HG03103 (cell line): Measurements from ENCODE around the gene JAKMIP2.

Experiments used
- ATAC-seq: cut with Tn5 transposase; IDR thresholded peaks from one replicate; pipeline ENCODE4 v1.9.1; 2021; ENCODE audit warnings: low read depth; ENCODE audit not compliant: unreplicated experiment

The JAKMIP2 gene

GRCh38 chr5:147711019-147711418 lies 71.5 kb downstream of the JAKMIP2 start:
- ATAC-seq: no peak

- no peak for ATAC-seq
Observed at GRCh38 chr5:147708708-147709107, 73.8 kb downstream of the JAKMIP2 start.

GRCh38 chr5:147704544-147704943 lies 78.0 kb downstream of the JAKMIP2 start:
- ATAC-seq: no peak

- no peak for ATAC-seq
Observed at GRCh38 chr5:147701468-147701867, 81.1 kb downstream of the JAKMIP2 start.

GRCh38 chr5:147699496-147700088 lies 82.9 kb downstream of the JAKMIP2 start:
- no peak for ATAC-seq

GRCh38 chr5:147697380-147697779 lies 85.1 kb downstream of the JAKMIP2 start:
- no peak for ATAC-seq

- no peak for ATAC-seq
Observed at GRCh38 chr5:147694772-147695171, 87.8 kb downstream of the JAKMIP2 start.

- ATAC-seq: no peak
Observed at GRCh38 chr5:147693233-147693632, 89.3 kb downstream of the JAKMIP2 start.

- ATAC-seq: no peak
Observed at GRCh38 chr5:147691130-147691529, 91.4 kb downstream of the JAKMIP2 start.

- ATAC-seq: no peak
Observed at GRCh38 chr5:147690595-147690994, 91.9 kb downstream of the JAKMIP2 start.

GRCh38 chr5:147689426-147689825 lies 93.1 kb downstream of the JAKMIP2 start:
- no peak for ATAC-seq

GRCh38 chr5:147688656-147689356 lies 93.7 kb downstream of the JAKMIP2 start:
- ATAC-seq: no peak

- no peak for ATAC-seq
Observed at GRCh38 chr5:147687118-147687517, 95.4 kb downstream of the JAKMIP2 start.

GRCh38 chr5:147686421-147686820 lies 96.1 kb downstream of the JAKMIP2 start:
- no peak for ATAC-seq

GRCh38 chr5:147685993-147686392 lies 96.5 kb downstream of the JAKMIP2 start:
- ATAC-seq: no peak

- ATAC-seq: no peak
Observed at GRCh38 chr5:147675168-147675567, 107.4 kb downstream of the JAKMIP2 start.

GRCh38 chr5:147674411-147674810 lies 108.1 kb downstream of the JAKMIP2 start:
- no peak for ATAC-seq

GRCh38 chr5:147673791-147674190 lies 108.7 kb downstream of the JAKMIP2 start:
- ATAC-seq: no peak

GRCh38 chr5:147673266-147673665 lies 109.3 kb downstream of the JAKMIP2 start:
- no peak for ATAC-seq

- no peak for ATAC-seq
Observed at GRCh38 chr5:147671365-147671764, 111.2 kb downstream of the JAKMIP2 start.

- no peak for ATAC-seq
Observed at GRCh38 chr5:147670815-147671214, 111.7 kb downstream of the JAKMIP2 start.

- no peak for ATAC-seq
Observed at GRCh38 chr5:147669169-147669869, 113.2 kb downstream of the JAKMIP2 start.
